OCI-LY7 (cell line): Measurements from ENCODE around the gene HLF.

Source experiments
- CTCF ChIP-seq: fragments of 200-600 bp; sonication (generic); conservative IDR thresholded peaks from 2 replicates; pipeline ENCODE4 v1.5.1; 2014; ENCODE audit warnings: mild to moderate bottlenecking, antibody characterized with exemption, low read length, moderate library complexity, mixed read lengths
- EZH2phosphoT487 ChIP-seq: fragments of 200-600 bp; sonication (generic); IDR thresholded peaks from 2 replicates; pipeline ENCODE4 v1.6.1; 2018; ENCODE audit warnings: low read depth, borderline replicate concordance, mild to moderate bottlenecking, mixed run types, antibody characterized with exemption, low read length, moderate library complexity, mixed read lengths

- TF ChIP-seq CTCF (no peak), EZH2phosphoT487 (no peak)
Observed at GRCh38 chr17:55219934-55220333, 44.8 kb upstream of the HLF start.
